Measurements from ENCODE around the gene DOCK11.

DNA sequence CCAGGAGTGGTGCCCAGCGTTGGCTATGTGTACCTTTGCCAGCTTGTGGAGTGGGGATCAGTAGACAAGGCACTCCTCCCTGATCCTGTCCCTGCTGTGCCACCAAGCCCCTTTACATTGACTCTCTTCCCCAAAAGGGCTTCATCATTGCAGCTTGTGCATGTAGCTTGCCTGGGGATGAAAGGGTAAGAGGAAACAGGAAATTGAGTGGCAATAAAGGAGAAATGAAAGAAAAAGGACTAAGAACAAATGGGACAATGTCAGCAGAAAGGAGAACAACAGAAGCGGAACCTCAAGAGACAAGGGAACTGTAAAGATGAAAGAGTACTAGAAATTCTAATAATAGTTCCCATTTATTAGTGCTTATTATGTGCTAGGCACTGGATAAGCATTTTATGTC, 223.1 kb downstream of the DOCK11 start:
- TF ChIP-seq, protein P1, sequence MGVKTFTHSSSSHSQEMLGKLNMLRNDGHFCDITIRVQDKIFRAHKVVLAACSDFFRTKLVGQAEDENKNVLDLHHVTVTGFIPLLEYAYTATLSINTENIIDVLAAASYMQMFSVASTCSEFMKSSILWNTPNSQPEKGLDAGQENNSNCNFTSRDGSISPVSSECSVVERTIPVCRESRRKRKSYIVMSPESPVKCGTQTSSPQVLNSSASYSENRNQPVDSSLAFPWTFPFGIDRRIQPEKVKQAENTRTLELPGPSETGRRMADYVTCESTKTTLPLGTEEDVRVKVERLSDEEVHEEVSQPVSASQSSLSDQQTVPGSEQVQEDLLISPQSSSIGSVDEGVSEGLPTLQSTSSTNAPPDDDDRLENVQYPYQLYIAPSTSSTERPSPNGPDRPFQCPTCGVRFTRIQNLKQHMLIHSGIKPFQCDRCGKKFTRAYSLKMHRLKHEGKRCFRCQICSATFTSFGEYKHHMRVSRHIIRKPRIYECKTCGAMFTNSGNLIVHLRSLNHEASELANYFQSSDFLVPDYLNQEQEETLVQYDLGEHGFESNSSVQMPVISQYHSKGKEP (tag by site-specific recombination; IDR thresholded peaks at IDR 0.05): no peak
- TF ChIP-seq, protein P2, sequence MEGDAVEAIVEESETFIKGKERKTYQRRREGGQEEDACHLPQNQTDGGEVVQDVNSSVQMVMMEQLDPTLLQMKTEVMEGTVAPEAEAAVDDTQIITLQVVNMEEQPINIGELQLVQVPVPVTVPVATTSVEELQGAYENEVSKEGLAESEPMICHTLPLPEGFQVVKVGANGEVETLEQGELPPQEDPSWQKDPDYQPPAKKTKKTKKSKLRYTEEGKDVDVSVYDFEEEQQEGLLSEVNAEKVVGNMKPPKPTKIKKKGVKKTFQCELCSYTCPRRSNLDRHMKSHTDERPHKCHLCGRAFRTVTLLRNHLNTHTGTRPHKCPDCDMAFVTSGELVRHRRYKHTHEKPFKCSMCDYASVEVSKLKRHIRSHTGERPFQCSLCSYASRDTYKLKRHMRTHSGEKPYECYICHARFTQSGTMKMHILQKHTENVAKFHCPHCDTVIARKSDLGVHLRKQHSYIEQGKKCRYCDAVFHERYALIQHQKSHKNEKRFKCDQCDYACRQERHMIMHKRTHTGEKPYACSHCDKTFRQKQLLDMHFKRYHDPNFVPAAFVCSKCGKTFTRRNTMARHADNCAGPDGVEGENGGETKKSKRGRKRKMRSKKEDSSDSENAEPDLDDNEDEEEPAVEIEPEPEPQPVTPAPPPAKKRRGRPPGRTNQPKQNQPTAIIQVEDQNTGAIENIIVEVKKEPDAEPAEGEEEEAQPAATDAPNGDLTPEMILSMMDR (tag by site-specific recombination; IDR thresholded peaks at IDR 0.05): no peak

Data from HEK293 (cell line).